ENCODE data around the gene HGD. TPM values are rescaled to one million over a fixed set of nuclear protein-coding genes. Genes with fewer than 3 reads are reported as not detected.
A peak's percentile ranks its signal among the peaks of the same experiment; 100 is the strongest.
"Not testable (repeated sequence)": the region's sequence is repeated elsewhere in the genome, so short reads cannot be mapped to it uniquely, and the experiment has no call there.

HGD gene
- total RNA-seq, 1 experiment from 2014 or later: 23.0 TPM

GRCh38 chr3:120622870-120623726, 58.9 kb downstream of the HGD start:
- CTCF ChIA-PET: no interaction called here
- intact Hi-C loops (cut with micrococcal nuclease; ENCODE audit: unreplicated experiment): no loop called here
- Mint-ChIP-seq H3K36me3 (ENCODE audit: insufficient read depth, unreplicated experiment) (peaks cover 11% of the 10 kb centered on the region), H3K4me1 (ENCODE audit: low read depth, unreplicated experiment) (peaks cover 8% of the 10 kb centered on the region), H3K4me3 (ENCODE audit: low read depth, unreplicated experiment) (no peak overlapping the region), H3K27me3 (ENCODE audit: unreplicated experiment) (no peaks in the 10 kb centered on the region), H3K27ac (ENCODE audit: unreplicated experiment) (peak overlapping the region; percentile 48), H3K9me3 (ENCODE audit: low read depth, unreplicated experiment) (peaks cover 9% of the 10 kb centered on the region)
- TF ChIP-seq, protein P1, sequence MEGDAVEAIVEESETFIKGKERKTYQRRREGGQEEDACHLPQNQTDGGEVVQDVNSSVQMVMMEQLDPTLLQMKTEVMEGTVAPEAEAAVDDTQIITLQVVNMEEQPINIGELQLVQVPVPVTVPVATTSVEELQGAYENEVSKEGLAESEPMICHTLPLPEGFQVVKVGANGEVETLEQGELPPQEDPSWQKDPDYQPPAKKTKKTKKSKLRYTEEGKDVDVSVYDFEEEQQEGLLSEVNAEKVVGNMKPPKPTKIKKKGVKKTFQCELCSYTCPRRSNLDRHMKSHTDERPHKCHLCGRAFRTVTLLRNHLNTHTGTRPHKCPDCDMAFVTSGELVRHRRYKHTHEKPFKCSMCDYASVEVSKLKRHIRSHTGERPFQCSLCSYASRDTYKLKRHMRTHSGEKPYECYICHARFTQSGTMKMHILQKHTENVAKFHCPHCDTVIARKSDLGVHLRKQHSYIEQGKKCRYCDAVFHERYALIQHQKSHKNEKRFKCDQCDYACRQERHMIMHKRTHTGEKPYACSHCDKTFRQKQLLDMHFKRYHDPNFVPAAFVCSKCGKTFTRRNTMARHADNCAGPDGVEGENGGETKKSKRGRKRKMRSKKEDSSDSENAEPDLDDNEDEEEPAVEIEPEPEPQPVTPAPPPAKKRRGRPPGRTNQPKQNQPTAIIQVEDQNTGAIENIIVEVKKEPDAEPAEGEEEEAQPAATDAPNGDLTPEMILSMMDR (IDR thresholded peaks at IDR 0.05; ENCODE audit: unreplicated experiment): no peak
- no TSS peak for BruUV-seq (replicated peaks)
- DNase-seq: peak; percentile 27

GRCh38 chr3:120622457-120622856, 59.6 kb downstream of the HGD start:
- Mint-ChIP-seq H3K4me3 (ENCODE audit: low read depth, unreplicated experiment) (no peak overlapping the region), H3K27ac (ENCODE audit: unreplicated experiment) (no peak overlapping the region), H3K9me3 (ENCODE audit: low read depth, unreplicated experiment) (peaks cover 9% of the 10 kb centered on the region), H3K4me1 (ENCODE audit: low read depth, unreplicated experiment) (peaks cover 8% of the 10 kb centered on the region), H3K36me3 (ENCODE audit: insufficient read depth, unreplicated experiment) (peaks cover 11% of the 10 kb centered on the region), H3K27me3 (ENCODE audit: unreplicated experiment) (no peaks in the 10 kb centered on the region)
- intact Hi-C loops (cut with micrococcal nuclease; ENCODE audit: unreplicated experiment): no loop called here
- CTCF ChIA-PET: no interaction called here
- no peak for DNase-seq
- BruUV-seq (replicated peaks): no TSS peak
- TF ChIP-seq, protein P1 (IDR thresholded peaks at IDR 0.05; ENCODE audit: unreplicated experiment): no peak

DNA sequence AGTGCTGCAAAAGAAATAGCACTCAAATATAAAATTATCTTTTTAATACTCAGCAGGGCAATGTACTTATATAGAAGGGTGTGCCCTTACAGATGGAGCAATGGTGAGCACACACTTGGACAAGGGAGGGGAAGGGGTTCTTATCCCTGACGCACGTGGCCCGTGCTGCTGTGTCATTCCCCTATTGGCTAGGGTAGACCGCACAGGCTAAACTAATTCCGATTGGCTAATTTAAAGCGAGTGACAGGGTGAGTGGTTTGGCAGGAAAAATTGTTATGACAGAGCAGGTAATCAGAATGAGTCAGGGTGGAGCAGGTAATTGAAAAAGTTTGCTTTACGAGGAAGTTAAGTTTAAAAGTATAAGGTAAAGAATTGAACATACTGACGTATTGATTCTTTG, 65.3 kb downstream of the HGD start:
- H3K27ac Mint-ChIP-seq (ENCODE audit: unreplicated experiment); intact Hi-C loops (cut with micrococcal nuclease; ENCODE audit: unreplicated experiment); DNase-seq; H3K4me1 Mint-ChIP-seq (ENCODE audit: low read depth, unreplicated experiment); H3K4me3 Mint-ChIP-seq (ENCODE audit: low read depth, unreplicated experiment); BruUV-seq (replicated peaks); H3K36me3 Mint-ChIP-seq (ENCODE audit: insufficient read depth, unreplicated experiment); H3K9me3 Mint-ChIP-seq (ENCODE audit: low read depth, unreplicated experiment); CTCF ChIA-PET; H3K27me3 Mint-ChIP-seq (ENCODE audit: unreplicated experiment): not testable (repeated sequence)

- no TSS peak for BruUV-seq (replicated peaks)
- Mint-ChIP-seq H3K27me3 (ENCODE audit: unreplicated experiment) (no peaks in the 10 kb centered on the region), H3K4me1 (ENCODE audit: low read depth, unreplicated experiment) (no peaks in the 10 kb centered on the region), H3K9me3 (ENCODE audit: low read depth, unreplicated experiment) (no peaks in the 10 kb centered on the region), H3K36me3 (ENCODE audit: insufficient read depth, unreplicated experiment) (no peaks in the 10 kb centered on the region), H3K4me3 (ENCODE audit: low read depth, unreplicated experiment) (no peak overlapping the region), H3K27ac (ENCODE audit: unreplicated experiment) (no peak overlapping the region)
- intact Hi-C loops (cut with micrococcal nuclease; ENCODE audit: unreplicated experiment): no loop called here
- CTCF ChIA-PET: no interaction called here
- DNase-seq: no peak
- TF ChIP-seq, protein P1 (IDR thresholded peaks at IDR 0.05; ENCODE audit: unreplicated experiment): no peak
Observed at GRCh38 chr3:120615847-120616609, 66.0 kb downstream of the HGD start.

Measured in Calu3 (cell line).